GM21529 (cell line): ENCODE data around the gene DHRSX.
"Not testable (repeated sequence)": the region's sequence is repeated elsewhere in the genome, so short reads cannot be mapped to it uniquely, and the experiment has no call there.

ENCODE experiments used
- ATAC-seq: cut with Tn5 transposase; IDR thresholded peaks from one replicate; pipeline ENCODE4 v1.9.1; 2021; ENCODE audit not compliant: unreplicated experiment

DHRSX gene

GRCh38 chrX:2376166-2376565 is 124.6 kb downstream of the DHRSX start:
- ATAC-seq = no peak

- no peak for ATAC-seq
These were observed 126.7 kb downstream of the DHRSX start for GRCh38 chrX:2374086-2374485.

GRCh38 chrX:2373615-2374014 is 127.2 kb downstream of the DHRSX start:
- no peak for ATAC-seq

GRCh38 chrX:2371026-2371711 is 129.6 kb downstream of the DHRSX start:
- no peak for ATAC-seq

- ATAC-seq = no peak
These were observed 130.3 kb downstream of the DHRSX start for GRCh38 chrX:2370456-2370855.

GRCh38 chrX:2369206-2369605 is 131.6 kb downstream of the DHRSX start:
- no peak for ATAC-seq

- no peak for ATAC-seq
These were observed 140.0 kb downstream of the DHRSX start for GRCh38 chrX:2360731-2361130.

GRCh38 chrX:2359522-2359921 is 141.3 kb downstream of the DHRSX start:
- ATAC-seq = not testable (repeated sequence)

- ATAC-seq = no peak
These were observed 148.5 kb downstream of the DHRSX start for GRCh38 chrX:2351999-2352995.

GRCh38 chrX:2351321-2351720 is 149.5 kb downstream of the DHRSX start:
- no peak for ATAC-seq

- not testable (repeated sequence) for ATAC-seq
These were observed 150.1 kb downstream of the DHRSX start for GRCh38 chrX:2350703-2351102.

- not testable (repeated sequence) for ATAC-seq
These were observed 150.7 kb downstream of the DHRSX start for GRCh38 chrX:2350036-2350435.

- ATAC-seq = no peak
These were observed 152.6 kb downstream of the DHRSX start for GRCh38 chrX:2348211-2348610.

GRCh38 chrX:2346158-2346557 is 154.6 kb downstream of the DHRSX start:
- ATAC-seq = no peak

- ATAC-seq = no peak
These were observed 155.2 kb downstream of the DHRSX start for GRCh38 chrX:2345562-2345961.

GRCh38 chrX:2343413-2343812 is 157.4 kb downstream of the DHRSX start:
- ATAC-seq = no peak

GRCh38 chrX:2342874-2343273 is 157.9 kb downstream of the DHRSX start:
- no peak for ATAC-seq

- no peak for ATAC-seq
These were observed 158.5 kb downstream of the DHRSX start for GRCh38 chrX:2342281-2342688.

- ATAC-seq = no peak
These were observed 159.8 kb downstream of the DHRSX start for GRCh38 chrX:2340991-2341390.

- no peak for ATAC-seq
These were observed 164.6 kb downstream of the DHRSX start for GRCh38 chrX:2336181-2336580.

- no peak for ATAC-seq
These were observed 166.5 kb downstream of the DHRSX start for GRCh38 chrX:2334237-2334636.

GRCh38 chrX:2332252-2332651 is 168.5 kb downstream of the DHRSX start:
- no peak for ATAC-seq
